ENCODE measurements around the gene ZAR1L. TPM values are rescaled to one million over a fixed set of nuclear protein-coding genes. Genes with fewer than 3 reads are reported as not detected.

The ZAR1L gene
- total RNA-seq, 2 donors from 2014 or later = not detected

DNA sequence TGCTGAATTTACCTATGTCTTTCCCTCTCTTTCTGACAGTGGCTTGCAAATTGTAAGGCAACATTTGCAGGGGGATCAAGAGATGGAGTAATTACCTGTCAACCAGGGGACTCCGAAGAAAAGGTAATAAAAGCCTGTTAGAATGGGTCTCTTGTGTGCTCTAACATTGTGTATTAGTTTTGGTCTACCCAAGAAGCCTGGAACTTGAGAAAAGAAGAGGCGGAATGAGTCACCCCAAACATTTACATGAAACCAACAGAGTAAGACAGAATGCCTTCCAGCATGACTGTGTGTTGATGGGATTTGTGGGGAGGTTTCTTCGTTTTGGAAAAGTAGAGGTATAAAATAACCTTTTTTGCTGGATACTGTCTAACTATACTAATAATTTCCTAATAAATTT is 36.7 kb downstream of the ZAR1L start:
- Histone ChIP-seq H3K27me3 (replicated peaks; ENCODE audit: insufficient read depth) (no peaks in the 10 kb centered on the region), H3K36me3 (peaks cover 67% of the 10 kb centered on the region), H3K9me3 (no peaks in the 10 kb centered on the region), H3K27ac (no peak overlapping the region), H3K4me1 (ENCODE audit: control insufficient read depth in 1 of 2, low read depth in 2 of 2) (no peaks in the 10 kb centered on the region), H3K4me3 (no peak overlapping the region)
- ATAC-seq (ENCODE audit: insufficient number of reproducible peaks, low FRiP score, low read depth) = no peak
- no peak for DNase-seq (ENCODE audit: low spot score)
- no peak for TF ChIP-seq CTCF (IDR thresholded peaks at IDR 0.05)

GRCh38 chr13:32277839-32278238 is 37.3 kb downstream of the ZAR1L start:
- peaks cover 70% of the 10 kb centered on the region for H3K36me3 ChIP-seq
- no peak for DNase-seq (ENCODE audit: low spot score)
- H3K27ac ChIP-seq = peak overlapping the region in 1 of 2 donors; percentile 13
- no peaks in the 10 kb centered on the region for H3K9me3 ChIP-seq
- H3K4me3 ChIP-seq = no peak overlapping the region
- H3K27me3 ChIP-seq (replicated peaks; ENCODE audit: insufficient read depth) = no peaks in the 10 kb centered on the region
- no peaks in the 10 kb centered on the region for H3K4me1 ChIP-seq (ENCODE audit: control insufficient read depth in 1 of 2, low read depth in 2 of 2)
- ATAC-seq (ENCODE audit: insufficient number of reproducible peaks, low FRiP score, low read depth) = no peak
- no peak for TF ChIP-seq CTCF (IDR thresholded peaks at IDR 0.05)

DNA sequence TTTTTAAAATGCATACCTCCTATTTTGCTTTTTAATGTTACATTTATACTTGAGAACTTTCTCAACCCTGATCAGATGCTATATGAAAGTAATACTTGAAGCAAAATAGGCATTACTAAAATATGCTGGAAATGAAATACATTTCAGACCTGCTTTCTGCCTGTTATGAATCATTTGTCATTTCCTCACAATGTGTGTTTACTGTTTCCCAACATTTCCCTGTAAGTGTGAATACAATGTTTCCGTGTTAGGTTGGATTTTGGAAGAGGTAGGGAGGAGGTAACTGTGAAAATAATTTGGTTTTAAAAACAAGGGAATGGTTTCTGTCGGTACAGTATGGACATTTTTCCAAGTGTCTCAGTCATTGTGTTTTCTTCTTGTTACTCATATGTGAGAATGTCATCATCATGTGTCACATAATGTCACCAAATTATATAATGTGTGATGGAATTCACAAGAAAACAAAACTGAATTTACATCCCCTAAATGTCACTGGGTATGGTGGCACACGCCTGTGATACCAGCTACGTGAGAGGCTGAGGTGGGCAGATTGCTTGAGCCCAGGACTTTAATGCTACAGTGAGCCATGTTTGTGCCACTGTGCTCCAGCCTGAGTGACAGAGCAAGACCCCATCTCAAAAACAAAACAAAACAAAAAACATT is 43.0 kb downstream of the ZAR1L start:
- Histone ChIP-seq H3K27ac (no peak overlapping the region), H3K27me3 (replicated peaks; ENCODE audit: insufficient read depth) (no peaks in the 10 kb centered on the region), H3K36me3 (peaks cover 57% of the 10 kb centered on the region), H3K9me3 (no peaks in the 10 kb centered on the region), H3K4me1 (ENCODE audit: control insufficient read depth in 1 of 2, low read depth in 2 of 2) (peaks cover 0 to 3% of the 10 kb centered on the region in 2 donors), H3K4me3 (no peak overlapping the region)
- TF ChIP-seq CTCF (IDR thresholded peaks at IDR 0.05) = no peak
- DNase-seq (ENCODE audit: low spot score) = no peak
- no peak for ATAC-seq (ENCODE audit: insufficient number of reproducible peaks, low FRiP score, low read depth)

DNA sequence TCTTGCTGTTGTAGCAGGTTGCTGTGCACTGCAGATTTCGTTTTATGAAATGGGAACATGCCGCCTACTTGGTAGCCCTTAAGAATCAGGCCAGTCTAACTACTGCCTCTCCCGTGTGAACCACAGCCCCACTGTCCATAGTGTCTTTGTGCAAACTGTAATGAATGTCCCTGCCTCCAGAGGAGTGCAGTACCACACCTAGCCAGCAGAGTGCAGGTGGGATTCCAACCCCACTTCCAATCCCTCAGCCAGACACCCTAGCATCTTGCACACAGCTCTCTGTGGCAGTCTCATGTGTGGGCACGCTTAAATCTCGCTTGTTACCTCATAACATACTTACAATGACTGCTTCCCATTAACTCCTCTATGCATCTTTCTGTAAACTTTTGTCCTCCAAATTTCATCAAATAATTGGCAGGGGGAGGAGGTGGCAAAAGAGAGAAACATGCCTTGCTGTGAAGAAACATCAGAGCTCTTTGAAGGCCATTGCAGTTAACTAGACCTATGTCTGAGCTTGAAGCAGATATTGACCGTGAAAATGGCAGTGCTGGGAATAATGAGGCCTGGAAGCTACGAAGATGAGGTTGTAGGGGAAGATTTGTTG is 47.2 kb downstream of the ZAR1L start:
- Histone ChIP-seq H3K27me3 (replicated peaks; ENCODE audit: insufficient read depth) (no peaks in the 10 kb centered on the region), H3K9me3 (no peaks in the 10 kb centered on the region), H3K36me3 (peaks cover 54% of the 10 kb centered on the region), H3K4me1 (ENCODE audit: control insufficient read depth in 1 of 2, low read depth in 2 of 2) (peaks cover 3 to 14% of the 10 kb centered on the region in 2 donors), H3K27ac (no peak overlapping the region), H3K4me3 (no peak overlapping the region)
- DNase-seq (ENCODE audit: low spot score) = no peak
- no peak for ATAC-seq (ENCODE audit: insufficient number of reproducible peaks, low FRiP score, low read depth)
- peak; percentile 34 for TF ChIP-seq CTCF (IDR thresholded peaks at IDR 0.05)

GRCh38 chr13:32266130-32266529 is 49.0 kb downstream of the ZAR1L start:
- H3K36me3 ChIP-seq = peaks cover 44% of the 10 kb centered on the region

More at GRCh38 chr13:32266130-32266529, 49.0 kb downstream of the ZAR1L start:
- Histone ChIP-seq H3K27ac (no peak overlapping the region), H3K4me3 (no peak overlapping the region), H3K27me3 (replicated peaks; ENCODE audit: insufficient read depth) (no peaks in the 10 kb centered on the region), H3K9me3 (no peaks in the 10 kb centered on the region), H3K4me1 (ENCODE audit: control insufficient read depth in 1 of 2, low read depth in 2 of 2) (peaks cover 2 to 27% of the 10 kb centered on the region in 2 donors)
- DNase-seq (ENCODE audit: low spot score) (no peak), ATAC-seq (ENCODE audit: insufficient number of reproducible peaks, low FRiP score, low read depth) (no peak)
- TF ChIP-seq CTCF (IDR thresholded peaks at IDR 0.05) = no peak

All from thoracic aorta (tissue), 2 donors.